ENCODE data around the gene DIDO1. TPM values are rescaled to one million over a fixed set of nuclear protein-coding genes. Genes with fewer than 3 reads are reported as not detected.

Gene DIDO1
- total and polyA plus RNA-seq, 2 of the 13 experiments (the other 11 are each of a cell fraction or from before 2014, with no cell fraction given) = 75.0 to 75.1 TPM

GRCh38 chr20:62876902-62877816 is 49.1 kb downstream of the DIDO1 start (continued):
- TF ChIP-seq BORCS8-MEF2B (CRISPR knock-in tag; IDR thresholded peaks at IDR 0.05) (no peak), GABPB1 (CRISPR knock-in tag; IDR thresholded peaks at IDR 0.05) (peak; percentile 59; the same call in 1 of the 2 replicates), ZNF281 (CRISPR knock-in tag; IDR thresholded peaks at IDR 0.05; ENCODE audit: borderline replicate concordance) (no peak), TP53 (CRISPR knock-in tag; conservative IDR thresholded peaks at IDR 0.05) (no peak), ZUFSP (CRISPR knock-in tag; IDR thresholded peaks at IDR 0.05; ENCODE audit: borderline replicate concordance) (no peak), ZNF512 (CRISPR knock-in tag; IDR thresholded peaks at IDR 0.05) (0 out of 2 replicates have a peak, but pooled peaks have one; percentile 77), SRSF9 (IDR thresholded peaks at IDR 0.05; ENCODE audit: borderline replicate concordance, insufficient read depth, low read depth, low read length, poor library complexity, severe bottlenecking) (no peak), SPEN (CRISPR knock-in tag; IDR thresholded peaks at IDR 0.05; ENCODE audit: low read depth) (no peak; the same call in 1 of the 2 replicates), RFX3 (CRISPR knock-in tag; IDR thresholded peaks at IDR 0.05) (no peak), KLF9 (CRISPR knock-in tag; IDR thresholded peaks at IDR 0.05; ENCODE audit: low read depth) (no peak), SIX4 (CRISPR knock-in tag; IDR thresholded peaks at IDR 0.05) (no peak), AGO2 (optimal IDR thresholded peaks at IDR 0.05; ENCODE audit: low read depth, low read length) (peak; percentile 93), SATB2 (CRISPR knock-in tag; IDR thresholded peaks at IDR 0.05) (no peak), ISL2 (CRISPR knock-in tag; IDR thresholded peaks at IDR 0.05) (no peak), THYN1 (CRISPR knock-in tag; IDR thresholded peaks at IDR 0.05; ENCODE audit: borderline replicate concordance, low read depth) (no peak), ZSCAN25 (CRISPR knock-in tag; IDR thresholded peaks at IDR 0.05) (no peak), GMEB1 (CRISPR knock-in tag; IDR thresholded peaks at IDR 0.05; ENCODE audit: borderline replicate concordance) (no peak), ZNF580 (CRISPR knock-in tag; IDR thresholded peaks at IDR 0.05; ENCODE audit: borderline replicate concordance, low read depth) (no peak), HMG20A (CRISPR knock-in tag; IDR thresholded peaks at IDR 0.05; ENCODE audit: borderline replicate concordance) (no peak), ZBTB42 (CRISPR knock-in tag; IDR thresholded peaks at IDR 0.05) (0 out of 2 replicates have a peak, but pooled peaks have one; percentile 50), HOXD1 (CRISPR knock-in tag; IDR thresholded peaks at IDR 0.05) (no peak)

Data from HepG2 (cell line).